C4-2B (cell line): Measurements from ENCODE around the gene GMDS.

Source experiments
- H3K27ac ChIP-seq: fragments of 450-650 bp; 2 replicates; pipeline ENCODE4 v1.5.1; 2017
- ZFX ChIP-seq: fragments of 450-650 bp; IDR thresholded peaks from 2 replicates; pipeline ENCODE4 v1.6.1; 2017
- TF ChIP-seq, protein P1 (sequence below): fragments of 450-650 bp; conservative IDR thresholded peaks from 2 replicates; pipeline ENCODE4 v1.5.1; 2017; ENCODE audit warnings: mild to moderate bottlenecking

GMDS gene

DNA sequence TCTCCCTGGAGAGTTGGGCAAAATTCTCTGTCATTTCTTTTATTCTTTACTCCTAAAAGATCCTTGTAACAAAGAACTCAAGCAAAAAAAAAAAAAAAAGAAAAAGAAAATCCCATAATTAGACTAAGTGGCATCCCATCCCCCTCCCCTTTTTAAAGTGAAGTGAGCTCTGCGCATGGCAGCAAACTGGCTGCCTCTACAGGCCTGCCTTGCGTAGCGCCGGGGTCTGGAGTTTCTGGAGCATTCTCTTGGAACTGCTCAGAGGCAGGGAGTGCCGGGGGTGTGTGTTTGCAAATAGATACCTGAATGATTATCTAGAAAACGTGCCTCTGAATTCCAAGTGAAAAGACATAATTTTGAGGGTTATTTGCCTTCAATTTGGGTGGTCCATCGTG lies 587.6 kb downstream of the GMDS start:
- H3K27ac ChIP-seq, result no peak overlapping the region
- TF ChIP-seq, protein P1, sequence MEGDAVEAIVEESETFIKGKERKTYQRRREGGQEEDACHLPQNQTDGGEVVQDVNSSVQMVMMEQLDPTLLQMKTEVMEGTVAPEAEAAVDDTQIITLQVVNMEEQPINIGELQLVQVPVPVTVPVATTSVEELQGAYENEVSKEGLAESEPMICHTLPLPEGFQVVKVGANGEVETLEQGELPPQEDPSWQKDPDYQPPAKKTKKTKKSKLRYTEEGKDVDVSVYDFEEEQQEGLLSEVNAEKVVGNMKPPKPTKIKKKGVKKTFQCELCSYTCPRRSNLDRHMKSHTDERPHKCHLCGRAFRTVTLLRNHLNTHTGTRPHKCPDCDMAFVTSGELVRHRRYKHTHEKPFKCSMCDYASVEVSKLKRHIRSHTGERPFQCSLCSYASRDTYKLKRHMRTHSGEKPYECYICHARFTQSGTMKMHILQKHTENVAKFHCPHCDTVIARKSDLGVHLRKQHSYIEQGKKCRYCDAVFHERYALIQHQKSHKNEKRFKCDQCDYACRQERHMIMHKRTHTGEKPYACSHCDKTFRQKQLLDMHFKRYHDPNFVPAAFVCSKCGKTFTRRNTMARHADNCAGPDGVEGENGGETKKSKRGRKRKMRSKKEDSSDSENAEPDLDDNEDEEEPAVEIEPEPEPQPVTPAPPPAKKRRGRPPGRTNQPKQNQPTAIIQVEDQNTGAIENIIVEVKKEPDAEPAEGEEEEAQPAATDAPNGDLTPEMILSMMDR, result no peak
- no peak for TF ChIP-seq ZFX

DNA sequence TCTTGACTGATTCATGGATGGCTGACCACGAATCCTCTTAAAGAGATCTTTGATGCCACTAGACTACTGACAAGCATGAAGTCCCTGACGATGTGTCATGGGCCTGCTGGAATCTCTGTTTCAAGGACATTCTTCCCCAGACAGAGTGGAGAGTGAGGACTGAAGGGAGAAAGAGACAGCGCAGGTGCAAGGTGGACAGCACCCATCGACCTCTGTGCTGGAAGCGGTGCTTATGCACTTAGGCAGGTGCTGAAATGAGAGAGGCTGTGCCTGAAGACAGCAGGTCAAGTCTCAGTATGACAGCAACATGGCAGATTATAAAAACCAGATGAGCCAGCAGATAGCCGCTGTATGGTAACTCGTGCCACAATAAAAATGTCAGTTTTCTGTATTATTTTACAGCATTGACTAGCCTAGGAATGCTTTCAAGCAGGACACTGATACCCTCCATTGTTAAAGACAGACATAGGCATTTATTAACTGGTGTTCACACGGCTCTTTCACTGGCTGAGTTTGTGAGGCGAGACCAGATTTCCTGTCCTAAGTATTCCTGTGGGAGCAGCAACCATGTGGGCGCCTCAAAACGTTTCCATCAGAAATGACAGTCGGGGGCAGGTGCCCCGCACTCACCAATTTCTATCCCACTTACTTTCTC lies 588.2 kb downstream of the GMDS start:
- H3K27ac ChIP-seq, result no peak overlapping the region
- no peak for TF ChIP-seq ZFX
- TF ChIP-seq, protein P1, result no peak

DNA sequence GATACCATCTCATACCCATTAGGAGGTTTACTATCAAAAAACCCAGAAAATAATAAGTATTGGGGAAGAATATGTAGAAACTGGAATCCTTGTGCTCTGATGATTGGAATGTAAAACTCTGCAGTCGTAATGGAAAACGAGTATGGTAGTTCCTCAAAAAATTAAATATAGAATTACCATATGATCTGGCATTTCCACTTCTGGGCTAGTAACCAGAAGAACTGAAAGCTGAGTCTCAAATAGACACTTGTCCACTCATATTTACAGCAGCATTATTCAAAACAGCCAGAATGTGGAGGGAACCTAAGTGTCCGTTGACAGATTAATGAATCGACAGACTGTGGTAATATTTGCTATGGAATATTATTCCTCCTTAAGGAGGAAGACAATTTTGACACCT lies 591.4 kb downstream of the GMDS start:
- H3K27ac ChIP-seq, result no peak overlapping the region
- TF ChIP-seq ZFX, result no peak
- TF ChIP-seq, protein P1, result no peak

DNA sequence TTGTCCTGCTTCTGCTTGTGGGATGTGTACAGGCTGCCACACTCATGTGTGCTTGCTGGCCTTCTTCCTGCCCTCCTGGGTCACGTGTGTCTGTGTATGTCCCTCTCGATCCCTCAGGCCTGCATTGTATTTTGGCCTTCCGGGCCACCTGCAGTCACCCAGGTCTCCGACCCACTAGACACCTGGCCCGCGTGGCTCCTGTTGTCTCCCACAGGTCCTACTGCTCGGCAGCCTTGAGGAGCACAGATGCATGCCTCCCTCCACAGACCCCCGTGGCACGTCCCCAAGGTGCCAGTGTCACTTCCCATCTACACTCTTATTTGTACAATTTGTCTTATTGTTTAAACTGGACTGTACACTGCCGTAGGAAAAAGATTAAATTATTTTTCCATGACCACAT lies 592.6 kb downstream of the GMDS start:
- TF ChIP-seq ZFX, result no peak
- TF ChIP-seq, protein P1, result no peak
- H3K27ac ChIP-seq, result no peak overlapping the region

DNA sequence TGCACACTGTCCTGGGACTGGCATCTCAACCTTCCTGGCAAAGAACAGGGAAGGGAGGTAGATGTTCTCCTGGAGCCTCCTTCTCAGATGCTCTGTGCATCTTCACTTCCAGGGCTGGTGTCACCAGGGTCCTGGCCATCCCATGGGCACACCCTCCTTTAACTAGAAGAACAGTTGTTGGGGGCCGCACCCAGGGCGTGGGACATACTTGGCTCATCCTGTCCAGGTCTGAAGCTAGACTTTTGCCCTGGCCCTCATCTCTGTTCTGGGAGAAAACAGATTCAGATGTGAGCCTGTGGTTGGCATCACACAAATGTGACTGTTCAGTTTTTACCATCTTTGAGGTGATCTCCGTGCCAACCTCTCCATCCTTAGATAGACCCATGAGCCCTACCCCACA lies 594.0 kb downstream of the GMDS start:
- TF ChIP-seq, protein P1, result no peak
- TF ChIP-seq ZFX, result no peak
- H3K27ac ChIP-seq, result no peak overlapping the region

DNA sequence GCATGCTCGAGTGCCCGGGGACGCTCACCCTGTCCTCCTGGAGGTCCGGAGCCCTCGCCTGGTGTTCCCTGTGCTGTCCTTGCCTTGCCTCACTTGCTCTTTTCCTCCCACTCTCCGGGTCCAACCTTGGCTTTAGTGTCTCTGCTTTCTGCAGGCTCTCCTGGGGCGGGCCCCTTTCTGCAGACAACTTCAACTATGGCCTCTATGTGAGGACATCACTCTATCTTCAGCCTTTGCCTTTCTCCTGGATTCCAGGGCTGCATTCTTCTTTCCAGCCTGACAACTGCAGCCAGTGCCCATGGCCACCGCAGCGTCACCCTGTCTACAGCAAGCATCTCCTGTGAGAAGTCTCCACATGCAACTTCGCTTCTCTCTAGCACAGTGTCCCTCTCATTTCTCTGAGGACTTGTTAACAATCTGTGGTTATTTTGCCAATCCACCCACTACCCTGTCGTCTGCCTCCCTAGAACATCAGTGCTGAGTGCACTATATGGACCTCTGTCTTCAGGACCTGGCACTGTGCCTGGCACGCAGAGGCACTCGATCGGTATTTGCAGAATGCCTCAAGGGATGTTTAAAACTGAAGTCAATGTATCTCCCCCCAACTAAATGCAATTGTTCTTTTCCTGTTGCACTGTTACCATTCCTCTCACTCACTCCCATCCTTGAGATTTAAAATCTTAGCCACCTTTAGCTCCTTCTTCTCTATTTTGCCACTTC lies 599.8 kb downstream of the GMDS start:
- no peak for TF ChIP-seq ZFX
- TF ChIP-seq, protein P1, result no peak
- H3K27ac ChIP-seq, result no peak overlapping the region

DNA sequence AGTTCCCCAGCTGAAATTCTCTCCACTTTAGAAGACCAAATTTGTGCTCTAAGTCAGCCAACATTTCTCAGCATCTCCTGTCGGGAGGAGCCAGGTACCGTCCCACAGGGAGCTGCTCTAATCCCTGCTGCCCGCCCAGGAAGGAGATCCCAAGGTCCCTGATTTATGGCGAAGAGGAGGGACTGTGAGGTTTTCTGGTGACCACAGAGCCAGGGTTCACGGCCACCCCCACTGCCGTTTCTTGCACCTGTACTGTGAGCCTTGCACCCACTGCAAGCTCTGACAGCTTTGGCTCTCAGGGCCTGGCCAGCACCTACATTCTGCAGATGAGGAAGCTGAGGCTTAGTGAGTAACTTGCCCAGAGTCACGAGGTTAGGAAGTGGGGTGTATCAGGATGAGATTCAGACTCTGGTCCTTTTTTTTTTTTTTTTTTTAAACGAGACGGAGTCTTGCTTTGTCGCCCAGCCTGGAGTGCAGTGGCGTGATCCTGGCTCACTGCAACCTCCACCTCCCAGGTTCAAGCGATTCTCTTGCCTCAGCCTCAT lies 600.8 kb downstream of the GMDS start:
- H3K27ac ChIP-seq, result no peak overlapping the region
- TF ChIP-seq ZFX, result no peak
- TF ChIP-seq, protein P1, result no peak
